Loucy (cell line): ENCODE data around the gene DIMT1.

ENCODE experiments used
- H2AFZ ChIP-seq: fragments of 200-600 bp; sonication (generic); 2 replicates; pipeline ENCODE4 v1.6.0; 2016; ENCODE audit warnings: antibody characterized with exemption, mild to moderate bottlenecking, low read length, moderate library complexity
- H3F3A ChIP-seq: fragments of 200-600 bp; 2 replicates; pipeline ENCODE4 v1.6.0; 2016; ENCODE audit warnings: antibody characterized with exemption, low read depth, mild to moderate bottlenecking
- H3K27me3 ChIP-seq: fragments of 200-600 bp; sonication (generic); 2 replicates; pipeline ENCODE4 v1.6.1; 2014; ENCODE audit warnings: low read length, mild to moderate bottlenecking; ENCODE audit not compliant: insufficient read depth, poor library complexity, severe bottlenecking
- H3K36me3 ChIP-seq: fragments of 200-600 bp; sonication (generic); 2 replicates; pipeline ENCODE4 v1.6.1; 2016; ENCODE audit warnings: low read length; ENCODE audit not compliant: insufficient read depth
- H3K4me1 ChIP-seq: fragments of 200-600 bp; sonication (generic); 2 replicates; pipeline ENCODE4 v1.5.1; 2014; ENCODE audit warnings: low read length, mild to moderate bottlenecking; ENCODE audit not compliant: insufficient read depth, poor library complexity, severe bottlenecking
- H3K4me2 ChIP-seq: fragments of 200-600 bp; sonication (generic); 2 replicates; pipeline ENCODE4 v1.6.0; 2014; ENCODE audit warnings: antibody characterized with exemption, low read length, low read depth, mild to moderate bottlenecking; ENCODE audit not compliant: poor library complexity, severe bottlenecking
- H3K4me3 ChIP-seq: fragments of 200-600 bp; sonication (generic); 2 replicates; pipeline ENCODE4 v1.5.1; 2014; ENCODE audit warnings: low read length, mild to moderate bottlenecking, mixed read lengths; ENCODE audit not compliant: poor library complexity, severe bottlenecking
- H3K79me2 ChIP-seq: fragments of 200-600 bp; sonication (generic); 2 replicates; pipeline ENCODE4 v1.6.1; 2014; ENCODE audit warnings: low read length; ENCODE audit not compliant: insufficient read depth
- H3K9ac ChIP-seq: fragments of 200-600 bp; sonication (generic); 2 replicates; pipeline ENCODE4 v1.6.0; 2014; ENCODE audit warnings: mild to moderate bottlenecking, low read depth, low read length, moderate library complexity; ENCODE audit not compliant: poor library complexity, severe bottlenecking
- H3K9me2 ChIP-seq: fragments of 200-600 bp; sonication (generic); replicated peaks from 2 replicates; pipeline ENCODE4 v1.6.1; 2016; ENCODE audit warnings: low read depth, low read length, mixed read lengths
- H3K9me3 ChIP-seq: fragments of 200-600 bp; sonication (generic); 2 replicates; pipeline ENCODE4 v1.6.1; 2014; ENCODE audit warnings: mild to moderate bottlenecking, antibody characterized with exemption, low read length, low read depth; ENCODE audit not compliant: insufficient read depth
- H4K20me1 ChIP-seq: fragments of 200-600 bp; sonication (generic); 2 replicates; pipeline ENCODE4 v1.6.0; 2014; ENCODE audit warnings: antibody characterized with exemption, low read length, mild to moderate bottlenecking; ENCODE audit not compliant: insufficient read depth, poor library complexity, severe bottlenecking
- EZH2phosphoT487 ChIP-seq: fragments of 200-600 bp; IDR thresholded peaks from 2 replicates; pipeline ENCODE4 v1.6.1; 2018; ENCODE audit warnings: antibody characterized with exemption, mild to moderate bottlenecking, moderate library complexity, borderline replicate concordance
- TF ChIP-seq, protein P1 (sequence below): fragments of 200-600 bp; sonication (generic); conservative IDR thresholded peaks from 2 replicates; pipeline ENCODE4 v1.5.1; 2014; ENCODE audit warnings: mild to moderate bottlenecking, antibody characterized with exemption, low read length

DIMT1 gene

DNA sequence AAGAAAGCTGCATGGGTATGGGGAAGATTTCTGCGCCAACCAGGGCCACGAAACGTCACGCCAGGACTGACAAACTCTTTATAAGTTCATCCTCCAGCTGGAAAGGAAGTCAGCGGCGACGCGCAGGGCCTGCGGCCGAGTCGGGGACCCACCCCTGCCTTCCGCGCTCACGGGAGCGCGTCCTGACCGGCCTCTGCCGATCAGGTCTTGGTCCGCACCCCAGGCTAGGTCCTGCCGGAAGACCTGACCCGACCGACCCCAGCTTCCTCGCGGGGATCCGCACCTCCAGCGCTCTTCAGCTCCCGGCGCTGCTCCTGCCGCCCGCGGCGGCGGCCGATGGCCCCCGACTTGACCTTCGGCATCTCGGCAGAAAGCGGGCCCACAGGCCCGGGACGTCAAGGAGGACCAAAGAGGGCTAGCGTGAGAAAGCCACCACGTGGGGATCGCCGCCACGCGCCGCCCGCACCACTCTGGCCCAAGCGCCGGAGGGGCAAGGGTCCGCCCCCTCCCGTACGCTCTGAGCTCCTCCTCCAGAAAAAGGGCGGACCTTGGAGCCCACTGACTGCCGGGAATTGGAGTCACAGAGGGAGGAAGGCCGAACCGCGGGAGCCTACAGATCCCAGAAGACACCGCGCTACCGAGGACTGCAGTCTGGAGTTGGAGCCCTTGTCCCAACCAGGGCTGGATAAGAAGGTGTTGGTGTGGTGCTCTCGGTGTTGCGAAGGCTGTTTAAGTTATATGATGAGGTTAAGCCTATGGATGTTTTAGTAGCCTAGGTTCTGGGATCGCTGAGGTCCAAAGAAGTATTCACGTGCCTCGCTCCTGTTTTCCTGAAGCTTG lies at the start of gene DIMT1:
Gene DIMT1 (minus strand): TSS at position 495 of the 840 bp plus-strand sequence. CDS start 133 bp downstream, at position 362.
- H4K20me1 ChIP-seq: peaks cover 7% of the 10 kb centered on the region
- H3K27me3 ChIP-seq: no peaks in the 10 kb centered on the region
- no peaks in the 10 kb centered on the region for H3K9me2 ChIP-seq
- peak within 1 kb of the TSS; percentile 96 for H3K9ac ChIP-seq
- H3F3A ChIP-seq: no peaks in the 10 kb centered on the region
- peaks cover 17% of the 10 kb centered on the region for H3K4me1 ChIP-seq
- H3K4me2 ChIP-seq: peak within 1 kb of the TSS; percentile 96
- H3K36me3 ChIP-seq: peaks cover under 1% of the 10 kb centered on the region; the same call in 1 of the 2 replicates
- TF ChIP-seq, protein P1, sequence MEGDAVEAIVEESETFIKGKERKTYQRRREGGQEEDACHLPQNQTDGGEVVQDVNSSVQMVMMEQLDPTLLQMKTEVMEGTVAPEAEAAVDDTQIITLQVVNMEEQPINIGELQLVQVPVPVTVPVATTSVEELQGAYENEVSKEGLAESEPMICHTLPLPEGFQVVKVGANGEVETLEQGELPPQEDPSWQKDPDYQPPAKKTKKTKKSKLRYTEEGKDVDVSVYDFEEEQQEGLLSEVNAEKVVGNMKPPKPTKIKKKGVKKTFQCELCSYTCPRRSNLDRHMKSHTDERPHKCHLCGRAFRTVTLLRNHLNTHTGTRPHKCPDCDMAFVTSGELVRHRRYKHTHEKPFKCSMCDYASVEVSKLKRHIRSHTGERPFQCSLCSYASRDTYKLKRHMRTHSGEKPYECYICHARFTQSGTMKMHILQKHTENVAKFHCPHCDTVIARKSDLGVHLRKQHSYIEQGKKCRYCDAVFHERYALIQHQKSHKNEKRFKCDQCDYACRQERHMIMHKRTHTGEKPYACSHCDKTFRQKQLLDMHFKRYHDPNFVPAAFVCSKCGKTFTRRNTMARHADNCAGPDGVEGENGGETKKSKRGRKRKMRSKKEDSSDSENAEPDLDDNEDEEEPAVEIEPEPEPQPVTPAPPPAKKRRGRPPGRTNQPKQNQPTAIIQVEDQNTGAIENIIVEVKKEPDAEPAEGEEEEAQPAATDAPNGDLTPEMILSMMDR: no peak
- no peak for TF ChIP-seq EZH2phosphoT487
- H2AFZ ChIP-seq: peak within 1 kb of the TSS; percentile 100
- H3K9me3 ChIP-seq: no peaks in the 10 kb centered on the region
- H3K79me2 ChIP-seq: peaks cover 20% of the 10 kb centered on the region
- peak within 1 kb of the TSS; percentile 97 for H3K4me3 ChIP-seq

DNA sequence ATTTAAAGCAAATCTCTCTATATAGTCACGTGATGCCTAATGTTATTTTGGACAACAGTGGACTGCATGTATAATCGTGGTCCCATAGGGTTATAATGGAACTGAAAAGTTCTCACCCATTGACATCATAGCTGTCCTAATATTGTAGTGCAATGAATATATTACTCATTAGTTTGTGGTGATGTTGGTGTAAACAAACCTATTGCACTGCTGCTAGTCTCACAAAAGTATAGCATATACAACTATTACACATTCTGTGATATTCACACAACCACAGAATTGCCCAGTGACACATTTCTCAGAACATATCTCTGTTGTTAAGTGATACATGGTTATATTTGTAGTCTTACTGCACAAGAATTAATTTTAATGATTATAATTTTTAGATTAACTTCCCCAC lies 46.6 kb upstream of the DIMT1 start:
- H3K4me2 ChIP-seq: no peak overlapping the region
- H3K36me3 ChIP-seq: peaks cover 58% of the 10 kb centered on the region; the same call in 1 of the 2 replicates

DNA sequence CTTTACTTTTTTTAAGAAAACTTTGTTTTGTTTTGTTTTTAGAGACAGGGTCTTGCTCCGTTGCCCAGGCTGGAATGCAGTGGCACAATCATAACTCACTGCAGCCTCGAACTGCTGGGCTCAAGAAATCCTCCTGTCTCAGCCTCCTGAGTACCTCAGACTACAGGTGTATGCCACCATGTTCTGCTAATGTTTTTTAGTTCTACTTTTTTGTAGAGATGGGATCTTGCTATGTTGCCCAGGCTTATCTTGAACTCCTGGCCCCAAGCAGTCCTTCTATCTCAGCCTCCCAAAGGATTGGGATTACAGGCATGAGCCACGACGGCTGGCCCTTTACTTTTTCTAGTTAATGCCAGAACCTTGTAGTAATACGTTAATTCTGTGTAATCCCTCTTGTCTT lies 44.8 kb upstream of the DIMT1 start:
- Histone ChIP-seq H3K4me3 (no peak overlapping the region), H2AFZ (no peak overlapping the region), H3K4me2 (no peak overlapping the region), H3K27me3 (no peaks in the 10 kb centered on the region), H3K9me2 (no peaks in the 10 kb centered on the region), H3K36me3 (peaks cover 54% of the 10 kb centered on the region; the same call in 1 of the 2 replicates), H4K20me1 (peaks cover 4% of the 10 kb centered on the region), H3K79me2 (0 out of 2 replicates have a peak, but pooled peaks cover 5% of the 10 kb centered on the region), H3K9me3 (no peaks in the 10 kb centered on the region), H3F3A (no peaks in the 10 kb centered on the region), H3K4me1 (no peaks in the 10 kb centered on the region), H3K9ac (no peak overlapping the region)
- TF ChIP-seq, protein P1: no peak
- no peak for TF ChIP-seq EZH2phosphoT487

More for the DNA sequence above, 46.6 kb upstream of the DIMT1 start:
- H3K9me2 ChIP-seq: no peaks in the 10 kb centered on the region
- no peaks in the 10 kb centered on the region for H3K27me3 ChIP-seq
- H3K4me1 ChIP-seq: no peaks in the 10 kb centered on the region
- H3F3A ChIP-seq: no peaks in the 10 kb centered on the region
- H3K79me2 ChIP-seq: no peaks in the 10 kb centered on the region
- no peak overlapping the region for H2AFZ ChIP-seq
- H3K4me3 ChIP-seq: no peak overlapping the region
- no peak for TF ChIP-seq EZH2phosphoT487
- TF ChIP-seq, protein P1: no peak
- H3K9me3 ChIP-seq: no peaks in the 10 kb centered on the region
- no peak overlapping the region for H3K9ac ChIP-seq
- no peaks in the 10 kb centered on the region for H4K20me1 ChIP-seq
